Progenitor cell of endocrine pancreas (in vitro differentiated cells): Measurements from ENCODE around the gene POTEE. TPM values are rescaled to one million over a fixed set of nuclear protein-coding genes. Genes with fewer than 3 reads are reported as not detected.
"Not testable (repeated sequence)": the region's sequence is repeated elsewhere in the genome, so short reads cannot be mapped to it uniquely, and the experiment has no call there.

Experiments
- DNase-seq: peaks from one replicate; pipeline ENCODE4 v3.0.0; 2021; ENCODE audit warnings: low spot score; ENCODE audit not compliant: unreplicated experiment
- H3K27ac Mint-ChIP-seq: 2 replicates; pipeline ENCODE4 v1.8.0; 2021; ENCODE audit warnings: mild to moderate bottlenecking, moderate library complexity, mixed read lengths
- H3K27me3 Mint-ChIP-seq: 2 replicates; pipeline ENCODE4 v1.8.0; 2021; ENCODE audit warnings: mixed read lengths
- H3K36me3 Mint-ChIP-seq: 2 replicates; pipeline ENCODE4 v1.8.0; 2022; ENCODE audit warnings: mixed read lengths; ENCODE audit not compliant: insufficient read depth
- H3K4me1 Mint-ChIP-seq: 2 replicates; pipeline ENCODE4 v1.8.0; 2021; ENCODE audit warnings: low read depth, mixed read lengths
- H3K4me3 Mint-ChIP-seq: 2 replicates; pipeline ENCODE4 v1.8.0; 2021; ENCODE audit warnings: low read depth, mild to moderate bottlenecking, moderate library complexity, mixed read lengths
- H3K9me3 Mint-ChIP-seq: 2 replicates; pipeline ENCODE4 v1.8.0; 2021; ENCODE audit warnings: low read depth, mixed read lengths
- long read RNA-seq: library from polyadenylated mRNA; unstranded; transcript quantifications from one replicate; pipeline ENCODE4 v2.0.0, GENCODE V29; 2020
- total RNA-seq: library from RNA; stranded (reverse); gene quantifications from 2 replicates; pipeline ENCODE4 v1.2.1, GENCODE V29; 2021
- TF ChIP-seq, protein P1 (sequence below): fragments of 200-600 bp; sonication (generic); IDR thresholded peaks from one replicate; pipeline ENCODE4 v1.5.0; 2021; ENCODE audit warnings: antibody characterized with exemption, mild to moderate bottlenecking; ENCODE audit not compliant: unreplicated experiment

The POTEE gene
- 3.3 and 4.7 TPM in 2 replicates for total RNA-seq
- long read RNA-seq, partial matches to known transcripts, result 0 of 2 reads
- long read RNA-seq, other reads (novel, unspliced or antisense), result 2 of 2 reads

DNA sequence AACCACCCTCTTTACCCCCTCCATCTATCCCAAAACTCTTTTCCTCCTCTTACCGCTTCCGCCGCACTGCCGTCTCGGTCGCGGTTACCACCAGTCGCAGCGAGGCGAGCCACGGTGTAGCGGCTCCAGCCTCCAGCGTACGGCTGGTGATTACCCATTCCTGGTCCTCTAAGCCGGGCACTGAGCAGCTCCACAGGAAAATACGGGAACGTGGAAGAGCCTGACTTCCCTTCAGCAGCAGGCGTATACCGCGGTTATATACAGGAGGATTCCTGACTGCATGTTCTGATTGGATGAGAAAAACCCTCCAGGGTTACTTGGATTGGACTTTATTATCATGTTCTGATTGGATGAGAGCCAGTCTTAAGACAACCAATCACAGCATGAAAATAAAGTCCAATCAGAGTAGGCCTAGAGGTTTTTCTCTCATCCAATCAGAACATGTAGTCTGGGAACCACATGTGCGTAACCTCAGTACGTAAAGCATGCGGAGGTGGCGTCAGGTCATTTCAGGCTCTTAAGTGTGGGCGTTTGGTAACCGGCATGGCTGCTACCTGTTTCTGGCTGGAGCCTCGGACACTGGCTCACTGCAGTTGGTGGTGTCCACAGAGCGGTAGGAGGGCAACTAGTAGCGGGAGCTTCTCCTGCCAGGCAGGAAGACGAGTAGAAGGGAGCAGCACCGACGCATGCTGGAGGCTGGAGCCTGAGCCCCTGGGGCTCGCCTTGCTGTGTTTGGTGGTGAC lies at the start of gene POTEE:
POTEE (plus strand) TSS at position 507 of the 743 bp plus-strand sequence. CDS start 8,867 bp downstream, outside the sequence.
- H3K27ac Mint-ChIP-seq, H3K9me3 Mint-ChIP-seq, DNase-seq, H3K36me3 Mint-ChIP-seq, H3K4me1 Mint-ChIP-seq, H3K27me3 Mint-ChIP-seq: not testable (repeated sequence)
- peak within 1 kb of the TSS; percentile 49 for H3K4me3 Mint-ChIP-seq

DNA sequence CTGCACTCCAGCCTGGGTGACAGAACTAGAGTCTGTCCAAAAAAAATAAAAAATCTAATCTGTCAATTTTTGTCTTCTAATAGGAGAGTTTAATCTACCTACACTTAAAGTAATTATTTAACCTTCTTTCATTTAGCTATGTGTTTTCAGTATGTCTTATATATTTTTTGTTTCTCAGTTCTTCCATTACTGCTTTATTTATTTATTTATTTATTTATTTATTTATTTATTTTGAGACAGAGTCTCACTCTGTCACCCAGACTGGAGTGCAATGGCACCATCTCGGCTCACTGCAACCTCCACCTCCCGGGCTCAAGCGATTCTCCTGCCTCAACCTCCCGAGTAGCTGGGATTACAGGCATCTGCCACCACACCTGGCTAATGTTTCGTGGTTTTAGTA lies 43.8 kb upstream of the POTEE start:
- not testable (repeated sequence) for DNase-seq, H3K27me3 Mint-ChIP-seq, H3K4me1 Mint-ChIP-seq, H3K36me3 Mint-ChIP-seq, H3K27ac Mint-ChIP-seq, H3K9me3 Mint-ChIP-seq, H3K4me3 Mint-ChIP-seq

DNA sequence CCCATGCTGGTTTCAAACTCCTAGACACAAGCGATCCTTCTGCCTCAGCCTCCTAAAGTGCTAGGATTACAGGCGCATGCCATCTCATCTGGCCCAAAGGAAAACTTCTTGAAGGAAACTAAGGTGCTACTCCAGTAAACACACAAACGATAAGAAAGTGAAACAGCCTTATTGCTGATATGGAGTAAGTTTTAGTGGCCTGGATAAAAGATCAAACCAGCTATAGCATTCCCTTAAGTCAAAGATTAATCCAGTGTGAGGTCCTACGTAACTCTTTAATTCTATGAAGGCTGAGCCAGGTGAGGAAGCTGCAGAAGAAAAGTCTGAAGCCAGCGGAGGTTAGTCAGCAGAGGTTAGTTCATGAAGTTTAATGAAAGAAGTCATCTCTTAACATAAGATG lies 40.8 kb upstream of the POTEE start:
- Mint-ChIP-seq H3K9me3 (no peaks in the 10 kb centered on the region), H3K4me1 (no peaks in the 10 kb centered on the region), H3K27me3 (peaks cover 6% of the 10 kb centered on the region), H3K27ac (no peak overlapping the region), H3K36me3 (no peaks in the 10 kb centered on the region), H3K4me3 (no peak overlapping the region)
- DNase-seq, result no peak
- TF ChIP-seq, protein P1, sequence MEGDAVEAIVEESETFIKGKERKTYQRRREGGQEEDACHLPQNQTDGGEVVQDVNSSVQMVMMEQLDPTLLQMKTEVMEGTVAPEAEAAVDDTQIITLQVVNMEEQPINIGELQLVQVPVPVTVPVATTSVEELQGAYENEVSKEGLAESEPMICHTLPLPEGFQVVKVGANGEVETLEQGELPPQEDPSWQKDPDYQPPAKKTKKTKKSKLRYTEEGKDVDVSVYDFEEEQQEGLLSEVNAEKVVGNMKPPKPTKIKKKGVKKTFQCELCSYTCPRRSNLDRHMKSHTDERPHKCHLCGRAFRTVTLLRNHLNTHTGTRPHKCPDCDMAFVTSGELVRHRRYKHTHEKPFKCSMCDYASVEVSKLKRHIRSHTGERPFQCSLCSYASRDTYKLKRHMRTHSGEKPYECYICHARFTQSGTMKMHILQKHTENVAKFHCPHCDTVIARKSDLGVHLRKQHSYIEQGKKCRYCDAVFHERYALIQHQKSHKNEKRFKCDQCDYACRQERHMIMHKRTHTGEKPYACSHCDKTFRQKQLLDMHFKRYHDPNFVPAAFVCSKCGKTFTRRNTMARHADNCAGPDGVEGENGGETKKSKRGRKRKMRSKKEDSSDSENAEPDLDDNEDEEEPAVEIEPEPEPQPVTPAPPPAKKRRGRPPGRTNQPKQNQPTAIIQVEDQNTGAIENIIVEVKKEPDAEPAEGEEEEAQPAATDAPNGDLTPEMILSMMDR, result no peak

DNA sequence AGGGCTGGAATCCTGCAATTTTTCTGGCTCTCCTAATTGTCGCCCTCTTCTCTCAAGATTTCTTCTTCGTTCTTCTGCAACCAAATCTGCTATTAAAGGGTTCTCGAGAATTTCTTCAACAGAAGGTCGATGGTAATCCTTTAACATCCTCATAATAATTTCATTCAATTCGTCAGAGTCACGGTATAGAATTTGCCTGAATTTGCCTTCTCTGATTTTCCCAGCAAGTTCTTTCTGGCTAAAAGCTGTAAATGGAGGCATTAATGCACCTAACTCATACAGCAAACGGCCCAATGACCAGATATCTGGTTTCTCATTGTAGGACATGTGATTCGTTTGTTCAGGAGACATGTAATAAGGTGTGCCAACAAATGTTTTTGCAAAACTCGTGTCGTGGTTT lies 31.3 kb upstream of the POTEE start:
- peaks cover 20% of the 10 kb centered on the region for H3K27me3 Mint-ChIP-seq
- not testable (repeated sequence) for H3K4me1 Mint-ChIP-seq, H3K9me3 Mint-ChIP-seq, H3K4me3 Mint-ChIP-seq, H3K36me3 Mint-ChIP-seq, DNase-seq, H3K27ac Mint-ChIP-seq

DNA sequence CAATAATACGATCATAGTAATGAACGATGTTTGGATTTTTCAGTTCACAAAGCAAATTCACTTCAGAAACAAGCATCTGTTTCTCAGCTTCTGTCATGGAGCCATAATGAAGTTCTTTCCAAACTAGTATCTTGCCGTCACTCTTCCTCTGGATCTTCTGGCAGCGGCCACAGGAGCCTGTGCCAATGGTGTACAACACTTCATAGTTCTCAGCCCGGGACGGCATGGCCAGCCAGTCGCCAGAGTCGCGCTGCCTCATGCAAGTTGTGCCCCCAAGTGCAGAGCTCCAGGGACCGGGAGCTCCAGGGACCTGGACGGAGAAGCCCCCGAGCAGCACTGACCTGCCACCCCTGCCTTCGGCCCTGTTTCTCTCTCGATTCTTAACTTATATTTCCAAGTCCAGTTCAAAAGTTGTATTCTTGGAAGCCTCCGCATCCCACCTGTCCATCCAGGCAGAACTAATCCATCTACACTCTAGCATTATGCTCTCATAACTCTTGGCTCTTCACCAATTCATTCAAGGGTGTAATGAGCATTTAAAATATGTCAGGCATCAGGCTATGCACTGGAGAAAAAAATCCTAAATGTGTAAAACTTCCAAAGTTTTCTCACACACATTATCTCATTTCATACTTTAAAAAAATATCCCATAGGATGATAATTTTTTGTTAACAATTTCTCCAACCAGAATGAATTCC lies 30.5 kb upstream of the POTEE start:
- not testable (repeated sequence) for DNase-seq, H3K27ac Mint-ChIP-seq, H3K36me3 Mint-ChIP-seq, H3K4me3 Mint-ChIP-seq, H3K9me3 Mint-ChIP-seq, H3K4me1 Mint-ChIP-seq
- peaks cover 20% of the 10 kb centered on the region for H3K27me3 Mint-ChIP-seq

DNA sequence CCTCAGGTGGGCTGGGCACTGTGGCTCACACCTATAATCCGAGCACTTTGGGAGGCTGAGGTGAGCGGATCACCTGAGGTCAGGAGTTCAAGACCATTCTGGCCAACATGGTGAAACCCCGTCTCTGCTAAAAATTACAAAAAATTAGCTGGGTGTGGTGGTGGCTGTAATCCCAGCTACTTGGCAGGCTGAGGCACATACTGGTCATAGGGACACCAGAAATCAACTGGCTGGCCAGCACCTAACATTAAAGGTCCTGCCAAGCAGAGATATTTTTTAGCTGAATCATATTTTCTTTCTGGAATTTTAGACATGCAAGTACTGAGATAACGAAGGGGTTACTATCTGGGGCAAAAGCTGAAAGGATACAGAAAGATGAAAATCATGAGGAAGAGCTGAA lies 27.9 kb upstream of the POTEE start:
- not testable (repeated sequence) for H3K36me3 Mint-ChIP-seq, H3K9me3 Mint-ChIP-seq, DNase-seq, H3K4me1 Mint-ChIP-seq, H3K27ac Mint-ChIP-seq, H3K4me3 Mint-ChIP-seq
- peaks cover 14% of the 10 kb centered on the region for H3K27me3 Mint-ChIP-seq

DNA sequence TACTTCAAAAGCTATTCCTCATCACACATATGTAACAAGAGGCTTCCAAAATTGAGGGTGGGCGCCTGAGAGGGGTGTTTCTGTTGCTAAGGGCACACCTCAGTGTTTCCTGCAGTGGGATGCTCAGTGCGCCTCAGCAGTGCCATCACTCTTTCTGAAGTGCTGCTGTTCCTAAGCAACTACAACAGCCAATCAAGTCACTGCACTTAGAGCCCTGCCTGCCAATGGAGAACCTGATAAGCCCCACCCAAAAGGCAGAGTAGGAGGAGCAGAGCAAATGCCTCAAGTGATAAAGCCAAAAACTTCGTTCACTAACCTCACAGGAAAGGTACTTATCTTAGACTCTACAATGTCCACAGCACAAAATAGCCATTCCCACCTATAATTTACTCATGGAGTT lies 15.9 kb upstream of the POTEE start:
- not testable (repeated sequence) for H3K4me1 Mint-ChIP-seq, H3K4me3 Mint-ChIP-seq, H3K27ac Mint-ChIP-seq, H3K36me3 Mint-ChIP-seq, DNase-seq, H3K9me3 Mint-ChIP-seq
- H3K27me3 Mint-ChIP-seq, result peaks cover 32% of the 10 kb centered on the region

DNA sequence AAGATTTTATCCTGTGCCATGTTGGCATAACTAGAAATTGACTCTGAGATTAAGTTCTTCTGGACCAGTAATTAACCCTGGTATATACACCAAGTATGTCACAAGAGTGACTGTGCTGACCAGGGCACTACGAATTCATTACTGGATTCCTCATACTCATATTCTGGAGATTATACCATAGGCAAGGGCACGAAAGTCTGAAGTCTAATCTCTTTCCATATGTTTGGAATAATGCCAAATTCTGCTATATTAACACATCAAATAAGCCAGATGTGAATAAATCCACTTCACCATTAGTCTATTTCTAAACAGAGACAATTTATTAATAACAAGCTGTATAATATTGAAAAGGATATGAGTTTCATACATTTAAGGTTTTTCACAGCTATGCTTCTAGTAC lies 13.2 kb upstream of the POTEE start:
- not testable (repeated sequence) for H3K4me3 Mint-ChIP-seq, H3K9me3 Mint-ChIP-seq, H3K27ac Mint-ChIP-seq, DNase-seq, H3K4me1 Mint-ChIP-seq, H3K36me3 Mint-ChIP-seq
- H3K27me3 Mint-ChIP-seq, result peaks cover 25% of the 10 kb centered on the region

DNA sequence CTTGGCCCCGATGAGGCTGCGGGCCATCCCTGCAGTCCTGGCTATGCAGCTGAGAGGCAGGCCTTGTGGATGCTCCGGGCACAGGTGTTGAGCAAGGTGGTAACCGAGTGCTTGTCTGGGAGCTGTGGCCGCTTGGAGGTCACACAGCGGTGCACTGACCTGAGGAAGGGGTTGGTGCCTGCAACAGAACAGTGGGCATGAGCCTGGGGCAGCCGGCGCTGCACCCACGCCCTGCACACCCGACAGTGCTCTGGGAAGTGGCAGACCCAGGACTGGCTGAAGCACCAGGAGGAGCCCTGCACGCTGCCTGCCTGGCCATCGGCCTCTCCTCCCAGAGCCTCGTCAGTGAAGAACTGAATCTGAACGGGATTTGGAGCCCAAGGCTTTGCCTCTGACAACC lies 8.2 kb upstream of the POTEE start:
- H3K4me1 Mint-ChIP-seq, result peaks cover 2% of the 10 kb centered on the region
- H3K9me3 Mint-ChIP-seq, result no peaks in the 10 kb centered on the region

DNA sequence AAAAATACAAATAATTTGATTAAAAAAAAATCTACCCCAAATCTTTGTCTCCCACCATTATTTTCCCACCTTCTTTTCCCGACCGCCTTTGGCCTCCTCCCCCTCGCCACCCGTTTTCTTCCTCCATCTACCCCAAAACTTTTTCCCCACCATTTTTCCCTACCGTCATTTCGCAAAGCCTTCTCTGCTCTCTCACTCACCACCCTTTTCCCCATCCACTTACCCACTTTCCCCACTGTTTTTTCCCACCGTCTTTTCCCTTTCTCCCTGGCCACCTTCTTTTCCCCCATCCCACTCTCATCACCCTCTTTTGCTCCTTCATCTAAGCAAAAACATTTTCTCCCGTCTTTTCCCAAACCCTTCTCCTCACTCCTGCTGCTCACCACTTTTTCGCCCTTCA lies 1.5 kb upstream of the POTEE start:
- DNase-seq, H3K9me3 Mint-ChIP-seq, H3K4me1 Mint-ChIP-seq, H3K27me3 Mint-ChIP-seq, H3K27ac Mint-ChIP-seq, H3K36me3 Mint-ChIP-seq: not testable (repeated sequence)
- peak overlapping the region; percentile 71 for H3K4me3 Mint-ChIP-seq

More for the DNA sequence above, 8.2 kb upstream of the POTEE start:
- Mint-ChIP-seq H3K36me3 (no peaks in the 10 kb centered on the region), H3K27me3 (no peaks in the 10 kb centered on the region), H3K4me3 (no peak overlapping the region), H3K27ac (no peak overlapping the region)
- TF ChIP-seq, protein P1, result no peak
- no peak for DNase-seq

DNA sequence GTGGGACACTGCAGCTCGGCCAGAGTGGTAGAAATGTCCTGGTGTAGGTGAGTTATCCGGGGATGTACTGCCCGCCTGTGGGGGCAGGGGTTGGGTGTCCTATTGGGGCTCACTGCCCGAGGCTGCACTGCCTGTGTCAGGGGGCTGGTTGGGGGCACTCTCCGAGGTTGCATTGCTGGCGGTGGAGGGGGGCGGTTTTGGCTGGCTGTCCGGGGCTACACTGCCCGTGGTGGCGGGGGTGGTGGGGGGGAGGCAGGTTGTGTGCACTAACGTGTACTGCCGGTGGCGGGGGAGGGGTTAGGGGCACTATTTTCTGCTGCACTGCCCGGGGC lies 403 bp downstream of the POTEE start:
- not testable (repeated sequence) for H3K9me3 Mint-ChIP-seq, H3K4me3 Mint-ChIP-seq, H3K36me3 Mint-ChIP-seq, H3K4me1 Mint-ChIP-seq, H3K27me3 Mint-ChIP-seq, H3K27ac Mint-ChIP-seq, DNase-seq
